ENCODE results near the gene CCDC127.
"Not testable (repeated sequence)": the region's sequence is repeated elsewhere in the genome, so short reads cannot be mapped to it uniquely, and the experiment has no call there.

The CCDC127 gene

GRCh38 chr5:203246-203930, 14.6 kb downstream of the CCDC127 start:
- no peak for DNase-seq

GRCh38 chr5:201672-202071, 16.3 kb downstream of the CCDC127 start:
- no peak for DNase-seq

- DNase-seq = no peak
Measured at GRCh38 chr5:200985-201384, 17.0 kb downstream of the CCDC127 start.

- DNase-seq = no peak
Measured at GRCh38 chr5:199950-200645, 17.9 kb downstream of the CCDC127 start.

GRCh38 chr5:199197-199949, 18.6 kb downstream of the CCDC127 start:
- DNase-seq = no peak

DNA sequence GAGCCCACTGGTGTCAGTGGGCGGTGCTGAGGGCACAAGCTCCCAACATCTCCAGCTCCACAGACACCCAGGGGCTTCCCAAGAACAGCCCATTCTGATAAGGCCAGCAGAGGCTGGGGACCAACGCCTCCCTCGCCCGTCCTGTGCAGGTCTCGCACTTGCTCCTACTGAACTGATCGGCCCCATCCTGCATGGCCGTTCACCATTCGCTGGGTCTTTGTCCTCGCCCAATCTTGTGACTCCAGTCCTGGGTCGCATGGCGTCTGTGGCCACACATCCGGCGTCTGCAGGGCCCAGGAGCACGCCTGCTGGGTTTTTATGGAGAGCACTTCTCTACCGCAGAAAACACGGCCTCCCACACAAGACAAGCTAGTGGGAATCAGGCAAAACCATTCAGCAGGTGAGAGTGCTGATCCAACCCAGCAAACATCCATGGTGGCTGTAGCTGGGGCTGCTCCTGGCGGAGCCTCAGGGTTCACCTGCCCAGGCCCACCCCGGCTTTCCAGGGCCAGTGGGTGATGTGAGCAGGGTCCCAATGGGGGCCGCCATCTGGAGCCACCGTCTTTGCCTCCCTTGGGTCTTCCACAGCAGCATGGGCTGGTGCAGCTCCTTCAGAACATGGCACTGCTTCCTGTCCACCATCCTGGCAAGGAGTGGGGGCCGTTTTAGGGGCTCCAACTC, 19.3 kb downstream of the CCDC127 start:
- no peak for DNase-seq

- DNase-seq = no peak
Measured at GRCh38 chr5:197892-198489, 20.0 kb downstream of the CCDC127 start.

GRCh38 chr5:197031-197430, 20.9 kb downstream of the CCDC127 start:
- not testable (repeated sequence) for DNase-seq

- DNase-seq = no peak
Measured at GRCh38 chr5:196350-196749, 21.6 kb downstream of the CCDC127 start.

GRCh38 chr5:195401-196160, 22.4 kb downstream of the CCDC127 start:
- DNase-seq = no peak

GRCh38 chr5:194603-195209, 23.2 kb downstream of the CCDC127 start:
- no peak for DNase-seq

DNA sequence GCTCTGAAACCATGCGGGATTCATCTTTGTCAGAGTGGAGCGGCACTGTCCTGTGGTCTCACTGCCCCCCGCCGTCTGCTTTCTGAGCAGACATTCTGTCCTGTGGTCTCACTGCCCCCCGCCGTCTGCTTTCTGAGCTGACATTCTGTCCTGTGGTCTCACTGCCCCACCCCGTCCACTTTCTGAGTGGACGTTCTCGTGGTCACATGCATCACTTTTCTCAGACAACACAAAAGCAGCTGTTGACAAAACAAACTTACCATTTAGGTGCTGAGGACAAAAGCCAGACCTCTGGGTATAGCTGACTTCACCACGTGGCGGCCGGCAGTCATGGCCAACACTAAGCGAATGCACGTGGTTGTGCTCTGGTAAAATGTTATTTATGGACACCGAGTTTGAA, 23.9 kb downstream of the CCDC127 start:
- DNase-seq = no peak

- no peak for DNase-seq
Measured at GRCh38 chr5:192970-193831, 24.8 kb downstream of the CCDC127 start.

GRCh38 chr5:192691-192969, 25.3 kb downstream of the CCDC127 start:
- DNase-seq = no peak

- no peak for DNase-seq
Measured at GRCh38 chr5:191949-192690, 25.8 kb downstream of the CCDC127 start.

DNA sequence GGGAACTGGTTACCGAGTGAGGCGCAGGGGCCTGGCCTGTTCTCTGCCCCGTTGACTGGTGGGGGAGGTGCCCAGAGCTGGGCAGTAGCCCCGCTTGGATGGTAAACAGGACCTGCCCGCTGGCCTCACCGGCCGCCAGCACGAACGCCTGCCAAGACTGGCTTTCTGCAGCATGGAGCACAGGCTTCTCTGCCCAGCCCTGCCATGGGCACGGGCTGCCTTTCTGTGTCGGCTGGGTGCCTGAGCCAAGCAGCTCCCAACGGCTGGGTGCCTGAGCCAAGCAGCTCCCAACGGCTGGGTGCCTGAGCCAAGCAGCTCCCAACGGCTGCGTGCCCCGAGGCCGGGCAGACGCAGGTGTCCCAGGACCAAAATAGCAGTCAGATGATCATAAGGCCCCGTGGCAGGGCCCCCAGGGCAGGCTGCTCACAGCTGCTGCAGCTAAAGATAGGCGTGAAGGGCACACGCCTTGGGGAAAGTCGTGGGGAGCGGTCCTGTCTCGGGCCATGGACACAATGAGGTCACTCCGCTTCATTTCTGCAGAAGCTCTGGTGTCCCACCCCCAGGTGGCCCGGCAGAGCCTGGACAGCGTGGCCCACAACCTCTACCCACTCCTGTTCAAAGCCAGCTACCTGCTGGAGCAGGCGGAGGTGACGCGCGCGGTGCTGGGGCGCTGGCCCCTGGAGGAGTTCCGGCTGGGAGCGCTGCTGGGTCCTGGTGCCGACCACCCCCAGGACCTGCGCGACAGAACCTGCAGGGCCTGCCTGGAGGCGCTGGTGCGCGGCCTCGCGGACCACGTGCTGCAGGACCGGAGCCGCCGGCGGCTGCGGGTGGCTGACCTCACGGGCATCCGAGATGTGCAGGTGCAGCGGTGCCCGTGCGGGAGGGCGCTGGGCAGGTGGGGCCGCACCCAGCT, 26.7 kb downstream of the CCDC127 start, which contains the start of gene LRRC14B:
LRRC14B (plus strand) TSS at position 460 of the 913 bp plus-strand sequence; CDS start at position 504, 44 bp downstream.
- no peak for DNase-seq

DNA sequence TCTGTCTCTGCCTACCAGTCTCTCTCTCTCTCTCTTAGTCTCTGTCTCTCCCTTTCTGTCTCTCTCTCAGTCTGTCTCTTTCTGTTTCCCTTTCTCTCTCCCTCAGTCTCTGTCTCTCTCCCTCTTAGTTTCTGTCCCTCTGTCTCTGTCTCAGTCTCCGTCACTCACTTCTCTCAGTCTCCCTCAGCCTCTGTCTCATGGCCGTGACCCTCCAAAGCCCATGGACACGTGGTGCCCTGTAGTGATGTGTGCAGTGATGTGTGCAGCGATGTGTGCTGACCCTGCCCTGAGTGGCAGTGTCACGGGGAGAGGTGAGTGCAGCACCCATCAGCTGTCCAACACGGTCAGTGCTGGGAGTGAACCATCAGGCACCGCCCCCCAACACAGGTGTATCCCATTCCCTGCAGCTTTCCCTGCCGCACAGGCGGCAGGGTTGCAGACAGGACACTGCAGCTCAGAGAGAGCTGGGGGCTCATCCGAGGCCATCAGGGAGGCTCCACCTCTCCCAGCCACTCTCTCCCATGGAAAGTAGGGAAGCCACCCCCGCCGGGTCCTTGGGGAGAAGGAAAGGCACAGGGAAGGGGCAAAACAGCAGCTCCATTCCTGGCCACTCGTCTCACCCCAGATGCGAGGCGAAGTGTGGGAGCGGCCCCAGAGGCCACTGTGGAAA, 27.5 kb downstream of the CCDC127 start:
- no peak for DNase-seq

- no peak for DNase-seq
Measured at GRCh38 chr5:189976-190365, 28.0 kb downstream of the CCDC127 start.
